Ovary (tissue), 3 donors: ENCODE data around the gene STK39.

ENCODE experiments used
- CTCF ChIP-seq, 3 donors: fragments of 450-650 bp in 2 of 3; fragments of 200-600 bp in 1 of 3; IDR thresholded peaks; one replicate each; pipeline versions ENCODE4 v1.5.1 to v1.8.0; 2016 to 2022; ENCODE audit warnings: antibody characterized with exemption in 3 of 3, mild to moderate bottlenecking in 1 of 3
- EP300 ChIP-seq: sonication (generic); formaldehyde crosslinking; IDR thresholded peaks from one replicate; pipeline ENCODE4 v1.6.1; 2017; ENCODE audit warnings: antibody characterized with exemption
- POLR2A ChIP-seq: fragments of 450-650 bp; IDR thresholded peaks from one replicate; pipeline ENCODE4 v1.6.1; 2017; ENCODE audit warnings: antibody characterized with exemption, mild to moderate bottlenecking, moderate library complexity
- donor health status: DM: no; HTN: no; CAD: no.

GRCh38 chr2:168130346-168130745 is 117.0 kb downstream of the STK39 start:
- TF ChIP-seq CTCF (IDR thresholded peaks at IDR 0.05) (no peak), POLR2A (no peak), EP300 (no peak)
